ENCODE measurements around the gene C1orf74.

C1orf74 gene

GRCh38 chr1:209769171-209769904 is 15.0 kb downstream of the C1orf74 start:
- peak; percentile 80 to 83 (median 83) for DNase-seq

GRCh38 chr1:209768354-209768774 is 16.0 kb downstream of the C1orf74 start:
- peak in 2 of 3 donors; percentile 27 to 36 for DNase-seq

DNA sequence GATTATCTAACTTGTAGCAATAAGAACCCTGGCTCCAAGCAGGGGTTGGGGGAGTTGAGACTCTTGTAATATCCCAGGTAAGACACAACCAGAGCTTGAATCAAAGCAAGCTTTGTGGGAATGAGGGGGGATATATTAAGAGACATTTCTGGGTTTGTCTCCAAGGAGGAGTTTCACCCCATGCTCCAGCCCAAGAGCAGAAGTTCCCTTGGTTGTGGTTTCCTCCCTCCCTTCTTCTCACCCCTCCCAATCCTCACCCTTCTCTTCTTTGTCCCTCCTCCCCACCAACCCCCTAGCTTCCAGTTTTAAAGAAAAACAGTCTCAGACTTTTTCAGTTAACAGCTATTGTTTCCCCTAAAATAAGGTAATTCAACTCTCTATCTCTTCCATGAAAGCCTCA is 16.7 kb downstream of the C1orf74 start:
- peak in 2 of 3 donors; percentile 38 to 48 for DNase-seq

- no peak for DNase-seq
Measured at GRCh38 chr1:209767096-209767495, 17.3 kb downstream of the C1orf74 start.

DNA sequence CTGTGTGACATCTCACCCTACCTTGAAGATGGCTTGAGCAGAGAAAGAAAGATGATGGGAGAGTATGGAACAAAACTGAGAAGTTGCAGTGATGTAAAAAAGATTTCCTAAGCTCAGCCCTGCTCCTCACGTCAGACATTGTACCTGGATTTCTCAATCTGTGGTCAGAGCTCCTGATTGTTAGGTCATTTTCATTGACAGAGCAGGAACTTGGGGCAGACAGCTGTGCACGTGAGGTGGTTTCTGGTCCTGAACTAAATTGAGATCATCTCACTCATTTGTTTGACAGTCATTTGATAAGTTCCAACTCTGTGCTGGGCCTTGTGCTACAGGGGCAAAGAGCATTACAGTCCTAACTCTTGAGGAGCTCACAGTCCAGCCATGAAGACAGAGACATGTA is 18.3 kb downstream of the C1orf74 start:
- DNase-seq = peak; percentile 73 to 83 (median 74)

DNA sequence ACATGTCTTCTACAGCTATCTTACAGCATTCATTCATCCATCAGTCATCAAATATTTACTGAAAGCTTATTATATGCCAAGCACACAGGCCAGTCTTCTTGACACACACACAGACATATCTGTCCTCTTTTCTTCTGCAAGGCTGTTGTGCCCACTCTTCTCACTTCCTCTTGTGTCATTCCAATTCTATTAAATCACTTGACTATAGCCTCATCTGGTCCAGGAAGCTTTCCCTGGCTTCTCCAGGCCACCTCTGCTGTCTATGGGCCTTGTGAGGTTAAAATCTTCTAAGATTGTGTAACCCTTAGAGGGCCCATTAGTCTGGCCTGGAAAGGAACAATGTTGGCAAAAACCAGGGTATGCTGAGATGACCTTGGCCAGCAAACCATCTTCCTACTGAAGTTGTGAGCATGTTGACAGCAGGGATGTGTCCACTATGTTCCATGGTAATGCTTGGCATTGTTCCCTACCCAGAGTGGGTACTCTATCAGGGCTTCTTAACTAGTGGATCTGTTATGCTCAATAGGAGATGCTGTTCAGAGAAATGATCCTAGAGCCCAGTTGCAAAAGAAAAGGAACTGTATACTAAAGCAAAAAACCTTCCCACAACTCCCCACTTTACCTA is 23.2 kb downstream of the C1orf74 start:
- DNase-seq = peak; percentile 76 to 90 (median 79)

- no peak for DNase-seq
Measured at GRCh38 chr1:209759829-209760359, 24.5 kb downstream of the C1orf74 start.

GRCh38 chr1:209758400-209758799 is 26.0 kb downstream of the C1orf74 start:
- DNase-seq = no peak

- DNase-seq = peak in 2 of 3 donors; percentile 63
Measured at GRCh38 chr1:209756615-209757445, 27.5 kb downstream of the C1orf74 start.

GRCh38 chr1:209755926-209756614 is 28.3 kb downstream of the C1orf74 start, which contains the start of gene TRAF3IP3:
TSS of gene TRAF3IP3 (plus strand) at chr1:209756053. CDS start at chr1:209760040, 3,987 bp downstream.
- peak; percentile 66 to 79 (median 79) for DNase-seq

DNA sequence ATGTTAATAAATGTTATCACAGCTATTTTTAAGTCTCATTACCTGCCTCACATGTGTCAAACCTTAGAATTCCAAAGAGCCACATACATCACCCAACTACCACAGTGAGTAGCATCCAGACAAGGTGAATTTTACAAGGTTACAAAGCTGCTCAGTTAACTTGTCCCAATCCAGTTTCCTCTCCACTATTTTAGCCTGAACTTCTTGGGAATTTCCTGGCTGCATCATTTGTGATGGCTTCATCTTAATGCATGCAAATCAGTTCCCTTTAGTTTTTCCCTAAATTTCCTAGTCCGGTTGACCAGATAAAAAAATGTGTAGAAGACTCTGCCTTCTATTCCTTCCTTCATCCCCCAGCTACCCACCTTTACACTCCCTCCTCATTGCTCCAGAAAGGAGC is 29.1 kb downstream of the C1orf74 start:
- DNase-seq = peak; percentile 59 to 85 (median 64)

- DNase-seq = no peak
Measured at GRCh38 chr1:209752890-209753289, 31.5 kb downstream of the C1orf74 start.

DNA sequence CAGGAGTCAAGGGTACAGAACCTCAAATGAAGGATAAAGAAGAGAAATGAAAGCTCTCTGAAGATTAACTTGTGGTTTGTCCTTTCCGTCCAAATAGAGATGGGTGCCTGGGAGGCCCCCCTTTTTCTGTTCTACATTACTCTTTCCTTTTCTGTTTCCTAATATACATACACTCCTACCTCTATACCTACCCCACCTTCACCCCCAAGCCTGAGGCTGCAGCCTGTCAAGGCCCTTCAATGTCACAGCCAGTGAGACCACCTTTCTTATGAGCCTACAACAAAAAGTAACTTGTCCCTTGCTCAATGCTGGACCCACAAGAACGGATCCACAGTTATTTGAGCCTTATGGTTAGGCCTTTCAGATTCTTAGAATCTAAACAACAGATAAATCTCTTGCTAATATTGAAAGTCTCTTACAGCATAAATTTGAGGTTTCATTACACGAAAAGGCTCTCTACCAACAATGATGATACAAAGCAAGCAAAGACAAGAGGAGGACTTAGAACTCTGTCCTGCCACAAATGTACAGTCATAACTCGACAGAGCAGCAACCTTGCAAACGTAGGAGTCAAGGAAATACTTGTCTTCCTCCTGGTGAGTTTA is 32.6 kb downstream of the C1orf74 start:
- no peak for DNase-seq

GRCh38 chr1:209749670-209750323 is 34.6 kb downstream of the C1orf74 start:
- no peak for DNase-seq

DNA sequence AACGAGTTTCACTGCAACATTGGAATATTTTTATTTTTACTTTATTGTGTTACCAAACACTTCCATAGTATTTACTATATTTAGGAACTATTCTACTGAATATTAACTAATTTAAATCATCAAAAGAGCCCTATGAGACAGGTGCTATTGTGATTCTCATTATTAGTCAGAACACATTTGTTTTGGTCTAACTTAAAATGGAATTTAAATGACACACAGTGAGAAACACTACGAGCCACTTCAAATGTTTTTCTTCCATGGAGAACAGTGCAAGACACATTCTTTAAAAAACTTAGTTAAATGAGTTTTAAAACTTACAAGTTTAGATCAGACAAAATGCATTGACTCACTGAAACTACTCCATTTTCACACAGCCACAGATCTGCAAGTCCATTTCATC is 35.2 kb downstream of the C1orf74 start:
- DNase-seq = no peak

DNA sequence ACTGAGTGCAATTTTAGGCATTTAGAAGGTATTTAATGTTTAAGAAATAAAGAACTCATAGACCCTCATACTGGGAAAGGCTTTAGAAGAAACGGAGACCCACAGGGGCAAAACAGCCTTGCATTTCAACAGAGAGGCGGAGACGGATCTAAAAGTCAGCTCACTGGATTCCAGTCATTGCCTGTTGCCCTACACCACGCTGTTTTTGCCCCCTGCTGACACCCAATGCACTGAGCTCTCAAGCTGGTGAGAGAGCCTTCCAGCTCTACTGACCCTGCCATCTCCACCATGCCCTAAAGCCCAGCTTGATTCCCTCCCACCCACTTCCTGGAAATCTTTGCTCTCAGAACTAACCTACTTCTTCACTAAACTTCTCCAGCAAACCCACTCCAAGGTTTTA is 35.7 kb downstream of the C1orf74 start:
- DNase-seq = no peak

- DNase-seq = peak; percentile 86 to 89 (median 87)
Measured at GRCh38 chr1:209747580-209748262, 36.6 kb downstream of the C1orf74 start.

- peak in 1 of 3 donors; percentile 59 for DNase-seq
Measured at GRCh38 chr1:209746451-209747165, 37.8 kb downstream of the C1orf74 start.

DNA sequence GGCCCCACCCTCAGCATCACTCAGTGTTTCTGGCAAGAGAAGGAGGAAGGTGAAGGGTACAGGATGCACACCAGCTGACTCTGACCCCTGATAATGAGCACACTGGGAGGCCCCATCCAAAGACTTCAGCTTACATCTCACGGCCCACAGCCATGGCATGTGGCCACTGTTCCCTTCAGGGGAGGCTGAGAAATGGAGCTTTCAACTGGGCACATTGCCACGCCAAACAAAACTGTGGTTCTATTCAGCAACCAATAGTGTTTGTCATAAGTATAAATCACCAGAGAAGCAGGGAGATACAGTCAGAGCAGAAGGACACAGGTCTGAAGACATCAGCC is 41.2 kb downstream of the C1orf74 start:
- DNase-seq = no peak
